Measurements from ENCODE around the gene ERF. TPM values are rescaled to one million over a fixed set of nuclear protein-coding genes. Genes with fewer than 3 reads are reported as not detected.

Gene ERF
- polyA plus RNA-seq, 1 of the 3 experiments (the other 2 are of a cell fraction), result 89.6 TPM

GRCh38 chr19:42270346-42271044, 15.6 kb upstream of the ERF start (continued):
- peak; percentile 32; the same call in 1 of the 2 replicates for TF ChIP-seq POLR2AphosphoS5 (IDR thresholded peaks at IDR 0.05; ENCODE audit: low read depth, low read length)
- no peak for TF ChIP-seq NFIC (IDR thresholded peaks at IDR 0.05; ENCODE audit: borderline replicate concordance)
- TF ChIP-seq, protein P1, sequence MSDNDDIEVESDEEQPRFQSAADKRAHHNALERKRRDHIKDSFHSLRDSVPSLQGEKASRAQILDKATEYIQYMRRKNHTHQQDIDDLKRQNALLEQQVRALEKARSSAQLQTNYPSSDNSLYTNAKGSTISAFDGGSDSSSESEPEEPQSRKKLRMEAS (IDR thresholded peaks at IDR 0.05; ENCODE audit: low read depth), result no peak
- TF ChIP-seq SMC3 (IDR thresholded peaks at IDR 0.05; ENCODE audit: low read depth, low read length), result no peak
- no peak; the same call in 1 of the 2 replicates for TF ChIP-seq TAF1 (IDR thresholded peaks at IDR 0.05; ENCODE audit: borderline replicate concordance, low read depth, low read length)
- no peak; the same call in 1 of the 2 replicates for TF ChIP-seq FOSL2 (IDR thresholded peaks at IDR 0.05; ENCODE audit: borderline replicate concordance, low read depth)
- no peak for TF ChIP-seq RCOR1 (IDR thresholded peaks at IDR 0.05; ENCODE audit: low read length)
- TF ChIP-seq, protein P2, sequence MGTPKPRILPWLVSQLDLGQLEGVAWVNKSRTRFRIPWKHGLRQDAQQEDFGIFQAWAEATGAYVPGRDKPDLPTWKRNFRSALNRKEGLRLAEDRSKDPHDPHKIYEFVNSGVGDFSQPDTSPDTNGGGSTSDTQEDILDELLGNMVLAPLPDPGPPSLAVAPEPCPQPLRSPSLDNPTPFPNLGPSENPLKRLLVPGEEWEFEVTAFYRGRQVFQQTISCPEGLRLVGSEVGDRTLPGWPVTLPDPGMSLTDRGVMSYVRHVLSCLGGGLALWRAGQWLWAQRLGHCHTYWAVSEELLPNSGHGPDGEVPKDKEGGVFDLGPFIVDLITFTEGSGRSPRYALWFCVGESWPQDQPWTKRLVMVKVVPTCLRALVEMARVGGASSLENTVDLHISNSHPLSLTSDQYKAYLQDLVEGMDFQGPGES (IDR thresholded peaks at IDR 0.05; ENCODE audit: low read depth, low read length), result no peak
- no peak for TF ChIP-seq EP300 (IDR thresholded peaks at IDR 0.05; ENCODE audit: borderline replicate concordance in 1 of 2, low read depth in 1 of 2, low read length in 1 of 2)
- no peak for TF ChIP-seq GABPA (IDR thresholded peaks at IDR 0.05; ENCODE audit: low read depth)

GRCh38 chr19:42269478-42270345, 14.8 kb upstream of the ERF start:
- Histone ChIP-seq H4K20me1 (ENCODE audit: insufficient read depth) (no peaks in the 10 kb centered on the region), H3K27ac (ENCODE audit: low read depth in 2 of 2, low read length in 1 of 2) (peak overlapping the region; percentile 92 to 96), H3F3A (replicated peaks; ENCODE audit: insufficient read depth) (peaks cover 8% of the 10 kb centered on the region), H3K4me2 (peak overlapping the region; percentile 90), H3K4me1 (ENCODE audit: control insufficient read depth in 1 of 2, insufficient read depth in 2 of 2, low read depth in 1 of 2, low read length in 1 of 2) (peaks cover 13 to 31% of the 10 kb centered on the region in 2 experiments; a peak in 3 of 4 replicates), H3K9ac (peak overlapping the region; percentile 86), H2AFZ (ENCODE audit: low read depth) (no peak overlapping the region), H3K9me3 (no peaks in the 10 kb centered on the region), H3K36me3 (replicated peaks in 1 of 2; ENCODE audit: control insufficient read depth in 1 of 2, insufficient read depth in 2 of 2, low read length in 1 of 2) (peaks cover under 1 to 30% of the 10 kb centered on the region in 2 experiments), H3K79me2 (ENCODE audit: insufficient read depth) (peaks cover 54% of the 10 kb centered on the region), H3K4me3 (ENCODE audit: low read depth in 2 of 2, low read length in 1 of 2) (peak overlapping the region; percentile 66 to 74), H3K27me3 (ENCODE audit: insufficient read depth) (no peaks in the 10 kb centered on the region), H3K9me2 (no peaks in the 10 kb centered on the region)
- TF ChIP-seq, protein P3, sequence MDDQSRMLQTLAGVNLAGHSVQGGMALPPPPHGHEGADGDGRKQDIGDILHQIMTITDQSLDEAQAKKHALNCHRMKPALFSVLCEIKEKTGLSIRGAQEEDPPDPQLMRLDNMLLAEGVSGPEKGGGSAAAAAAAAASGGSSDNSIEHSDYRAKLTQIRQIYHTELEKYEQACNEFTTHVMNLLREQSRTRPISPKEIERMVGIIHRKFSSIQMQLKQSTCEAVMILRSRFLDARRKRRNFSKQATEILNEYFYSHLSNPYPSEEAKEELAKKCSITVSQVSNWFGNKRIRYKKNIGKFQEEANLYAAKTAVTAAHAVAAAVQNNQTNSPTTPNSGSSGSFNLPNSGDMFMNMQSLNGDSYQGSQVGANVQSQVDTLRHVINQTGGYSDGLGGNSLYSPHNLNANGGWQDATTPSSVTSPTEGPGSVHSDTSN (IDR thresholded peaks at IDR 0.05), result 0 out of 2 replicates have a peak, but pooled peaks have one; percentile 2
- no peak for TF ChIP-seq RFX5 (IDR thresholded peaks at IDR 0.05; ENCODE audit: low read length)
- CTCF ChIA-PET, result interaction anchor here (0.7 to 2.2 kb wide), 7 partner anchors 10 to 27 kb away, joined by 3 to 24 read pairs (median 4); no protein-coding TSS in a partner anchor
- 35% methylated on average over 7 of the region's 10 CpGs for WGBS (ENCODE audit: low lambda C conversion rate)
- POLR2A ChIA-PET, result interaction anchor here (1.4 to 2.3 kb wide), 3 partner anchors 10 to 26 kb away, joined by 6 to 8 read pairs (median 7); partner anchors contain the start of gene ERF
- DNase-seq, result no peak

Measured in SK-N-SH (cell line).